Measurements from ENCODE around the gene PPP5C. TPM values are rescaled to one million over a fixed set of nuclear protein-coding genes. Genes with fewer than 3 reads are reported as not detected.

PPP5C gene
- total and polyA plus RNA-seq, 3 experiments from 2014 or later = 38.7 to 124 (median 124) TPM

GRCh38 chr19:46423188-46423587 lies 76.3 kb downstream of the PPP5C start:
- no peaks in the 10 kb centered on the region for H3K36me3 Mint-ChIP-seq
- Histone ChIP-seq H3K9me3 (ENCODE audit: low read length) (no peaks in the 10 kb centered on the region), H3K36me3 (ENCODE audit: insufficient read depth, low read length) (no peaks in the 10 kb centered on the region), H3K4me3 (ENCODE audit: low read length) (no peak overlapping the region), H3K27me3 (ENCODE audit: insufficient read depth, low read length, poor library complexity, severe bottlenecking) (peaks cover 19% of the 10 kb centered on the region), H3K4me1 (ENCODE audit: insufficient read depth, low read length) (peaks cover under 1% of the 10 kb centered on the region), H3K27ac (ENCODE audit: low read depth, low read length) (no peak overlapping the region)
- CTCF ChIA-PET = interaction anchor here (0.7 kb wide), 1 partner anchor 1320 kb away, joined by 3 read pairs; no protein-coding TSS in a partner anchor
- H3K27ac Mint-ChIP-seq = no peak overlapping the region
- POLR2A ChIA-PET = no interaction called here
- no peak for DNase-seq
- H3K4me3 Mint-ChIP-seq = no peak overlapping the region
- peaks cover 32 to 65% of the 10 kb centered on the region in 2 donors for H3K27me3 Mint-ChIP-seq
- H3K9me3 Mint-ChIP-seq = no peaks in the 10 kb centered on the region
- peaks cover 10 to 24% (median 16%) of the 10 kb centered on the region in 3 donors for H3K4me1 Mint-ChIP-seq

- H3K27ac Mint-ChIP-seq = no peak overlapping the region
- H3K27ac ChIP-seq (ENCODE audit: low read depth, low read length) = no peak overlapping the region
- DNase-seq = no peak
- no peak overlapping the region for H3K4me3 ChIP-seq (ENCODE audit: low read length)
- peaks cover 23% of the 10 kb centered on the region for H3K27me3 ChIP-seq (ENCODE audit: insufficient read depth, low read length, poor library complexity, severe bottlenecking)
- H3K36me3 ChIP-seq (ENCODE audit: insufficient read depth, low read length) = no peaks in the 10 kb centered on the region
- H3K27me3 Mint-ChIP-seq = peaks cover 42 to 74% of the 10 kb centered on the region in 2 donors
- H3K4me1 ChIP-seq (ENCODE audit: insufficient read depth, low read length) = peaks cover 12% of the 10 kb centered on the region
- H3K9me3 Mint-ChIP-seq = no peaks in the 10 kb centered on the region
- POLR2A ChIA-PET = no interaction called here
- peaks cover 21 to 36% (median 29%) of the 10 kb centered on the region in 3 donors for H3K4me1 Mint-ChIP-seq
- CTCF ChIA-PET = no interaction called here
- H3K4me3 Mint-ChIP-seq = peak overlapping the region in 4 of 7 donors; percentile 39 to 75 (median 59)
- H3K36me3 Mint-ChIP-seq = no peaks in the 10 kb centered on the region
- no peaks in the 10 kb centered on the region for H3K9me3 ChIP-seq (ENCODE audit: low read length)
Measured at GRCh38 chr19:46426035-46426505, 79.2 kb downstream of the PPP5C start.

- H3K9me3 ChIP-seq (ENCODE audit: low read length) = no peaks in the 10 kb centered on the region
- H3K36me3 Mint-ChIP-seq = no peaks in the 10 kb centered on the region
- peaks cover 44 to 75% of the 10 kb centered on the region in 2 donors for H3K27me3 Mint-ChIP-seq
- H3K27me3 ChIP-seq (ENCODE audit: insufficient read depth, low read length, poor library complexity, severe bottlenecking) = peaks cover 25% of the 10 kb centered on the region
- no peak overlapping the region for H3K4me3 ChIP-seq (ENCODE audit: low read length)
- H3K4me1 ChIP-seq (ENCODE audit: insufficient read depth, low read length) = peaks cover 12% of the 10 kb centered on the region
- peak in 2 of 5 donors; percentile 30 to 53 for DNase-seq
- H3K4me3 Mint-ChIP-seq = peak overlapping the region; percentile 5 to 75 (median 54)
- no peaks in the 10 kb centered on the region for H3K36me3 ChIP-seq (ENCODE audit: insufficient read depth, low read length)
- H3K27ac Mint-ChIP-seq = peak overlapping the region in 2 of 8 donors; percentile 20 to 56
- ChIA-PET POLR2A (no interaction called here), CTCF (interaction anchor here (1.4 kb wide), 1 partner anchor 30 kb away, joined by 3 read pairs; no protein-coding TSS in a partner anchor)
- H3K27ac ChIP-seq (ENCODE audit: low read depth, low read length) = no peak overlapping the region
- H3K4me1 Mint-ChIP-seq = peaks cover 21 to 36% (median 29%) of the 10 kb centered on the region in 3 donors
- no peaks in the 10 kb centered on the region for H3K9me3 Mint-ChIP-seq
Measured at GRCh38 chr19:46426506-46427162, 79.7 kb downstream of the PPP5C start.

DNA sequence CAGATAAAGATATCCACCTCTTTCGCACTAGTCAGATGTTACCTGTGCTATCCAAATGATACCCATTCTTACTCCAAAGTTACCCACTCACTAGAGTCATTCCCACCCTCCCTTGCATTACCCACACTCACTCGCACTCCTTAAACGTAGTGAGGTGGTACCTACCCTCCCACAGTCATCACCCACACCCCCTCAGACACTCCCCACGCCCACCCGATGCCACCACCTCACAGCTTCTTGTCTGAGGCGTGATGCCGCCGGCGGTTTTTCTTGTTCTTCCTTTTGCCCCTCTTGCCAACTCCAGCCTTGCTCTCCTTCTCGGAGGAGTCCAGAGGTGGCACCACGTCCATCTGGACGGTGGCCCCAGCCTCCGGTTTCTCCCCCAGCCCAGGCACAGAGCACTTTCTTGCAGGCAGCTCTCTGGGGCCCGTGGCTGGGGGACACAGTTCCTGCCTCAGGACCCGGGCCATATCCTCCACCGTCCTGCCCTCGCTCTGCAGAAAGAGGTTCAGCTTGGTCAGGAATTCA lies 80.7 kb downstream of the PPP5C start:
- no peaks in the 10 kb centered on the region for H3K9me3 ChIP-seq (ENCODE audit: low read length)
- H3K4me1 ChIP-seq (ENCODE audit: insufficient read depth, low read length) = peaks cover 12% of the 10 kb centered on the region
- ChIA-PET CTCF (interaction anchor here (1.4 kb wide), 1 partner anchor 31 kb away, joined by 3 read pairs; no protein-coding TSS in a partner anchor), POLR2A (no interaction called here)
- no peak for DNase-seq
- Mint-ChIP-seq H3K27ac (peak overlapping the region in 2 of 8 donors; percentile 5 to 48), H3K9me3 (no peaks in the 10 kb centered on the region), H3K4me3 (peak overlapping the region in 4 of 7 donors; percentile 40 to 88 (median 60)), H3K36me3 (no peaks in the 10 kb centered on the region), H3K4me1 (peaks cover 21 to 36% (median 29%) of the 10 kb centered on the region in 3 donors), H3K27me3 (peaks cover 46 to 77% of the 10 kb centered on the region in 2 donors)
- H3K4me3 ChIP-seq (ENCODE audit: low read length) = no peak overlapping the region
- no peak overlapping the region for H3K27ac ChIP-seq (ENCODE audit: low read depth, low read length)
- H3K27me3 ChIP-seq (ENCODE audit: insufficient read depth, low read length, poor library complexity, severe bottlenecking) = peaks cover 28% of the 10 kb centered on the region
- H3K36me3 ChIP-seq (ENCODE audit: insufficient read depth, low read length) = no peaks in the 10 kb centered on the region

- Histone ChIP-seq H3K4me3 (ENCODE audit: low read length) (peak within 1 kb of the TSS; percentile 47), H3K9me3 (ENCODE audit: low read length) (no peaks in the 10 kb centered on the region), H3K4me1 (ENCODE audit: insufficient read depth, low read length) (peaks cover 12% of the 10 kb centered on the region), H3K27me3 (ENCODE audit: insufficient read depth, low read length, poor library complexity, severe bottlenecking) (peaks cover 28% of the 10 kb centered on the region), H3K36me3 (ENCODE audit: insufficient read depth, low read length) (no peaks in the 10 kb centered on the region), H3K27ac (ENCODE audit: low read depth, low read length) (no peak within 1 kb of the TSS)
- peak; percentile 12 to 68 (median 27) for DNase-seq
- H3K9me3 Mint-ChIP-seq = no peaks in the 10 kb centered on the region
- H3K4me3 Mint-ChIP-seq = peak within 1 kb of the TSS; percentile 74 to 88 (median 77)
- POLR2A ChIA-PET = no interaction called here
- H3K27me3 Mint-ChIP-seq = peaks cover 44 to 72% of the 10 kb centered on the region in 2 donors
- peak within 1 kb of the TSS in 7 of 8 donors; percentile 8 to 88 (median 53) for H3K27ac Mint-ChIP-seq
- CTCF ChIA-PET = interaction anchor here (1.4 kb wide), 1 partner anchor 32 kb away, joined by 3 read pairs; no protein-coding TSS in a partner anchor
- H3K36me3 Mint-ChIP-seq = no peaks in the 10 kb centered on the region
- H3K4me1 Mint-ChIP-seq = peaks cover 21 to 36% (median 29%) of the 10 kb centered on the region in 3 donors
Measured at GRCh38 chr19:46428239-46429135, 81.6 kb downstream of the PPP5C start, which contains the start of gene PNMA8C. PNMA8C (minus strand) TSS chr19:46428936; CDS start chr19:46428359, 577 bp downstream.

- H3K9me3 Mint-ChIP-seq = peaks cover 0 to 1% (median 0%) of the 10 kb centered on the region in 5 donors
- Histone ChIP-seq H3K9me3 (ENCODE audit: low read length) (no peaks in the 10 kb centered on the region), H3K27me3 (ENCODE audit: insufficient read depth, low read length, poor library complexity, severe bottlenecking) (peaks cover 28% of the 10 kb centered on the region), H3K36me3 (ENCODE audit: insufficient read depth, low read length) (no peaks in the 10 kb centered on the region), H3K27ac (ENCODE audit: low read depth, low read length) (no peak overlapping the region), H3K4me1 (ENCODE audit: insufficient read depth, low read length) (peaks cover 12% of the 10 kb centered on the region), H3K4me3 (ENCODE audit: low read length) (no peak overlapping the region)
- peaks cover 51 to 72% of the 10 kb centered on the region in 2 donors for H3K27me3 Mint-ChIP-seq
- no peak overlapping the region for H3K27ac Mint-ChIP-seq
- ChIA-PET CTCF (no interaction called here), POLR2A (no interaction called here)
- peak overlapping the region in 3 of 7 donors; percentile 9 to 49 (median 41) for H3K4me3 Mint-ChIP-seq
- no peaks in the 10 kb centered on the region for H3K36me3 Mint-ChIP-seq
- peaks cover 21 to 36% (median 29%) of the 10 kb centered on the region in 3 donors for H3K4me1 Mint-ChIP-seq
- DNase-seq = no peak
Measured at GRCh38 chr19:46429999-46430398, 83.1 kb downstream of the PPP5C start.

GRCh38 chr19:46431824-46432223 lies 84.9 kb downstream of the PPP5C start:
- Mint-ChIP-seq H3K4me3 (no peak overlapping the region), H3K27ac (no peak overlapping the region), H3K27me3 (peaks cover 46 to 66% of the 10 kb centered on the region in 2 donors), H3K9me3 (peaks cover 0 to 1% (median 0%) of the 10 kb centered on the region in 5 donors), H3K4me1 (peaks cover 18 to 25% (median 24%) of the 10 kb centered on the region in 3 donors), H3K36me3 (no peaks in the 10 kb centered on the region)
- DNase-seq = no peak
- Histone ChIP-seq H3K4me3 (ENCODE audit: low read length) (no peak overlapping the region), H3K4me1 (ENCODE audit: insufficient read depth, low read length) (peaks cover 12% of the 10 kb centered on the region), H3K9me3 (ENCODE audit: low read length) (no peaks in the 10 kb centered on the region), H3K27ac (ENCODE audit: low read depth, low read length) (no peak overlapping the region), H3K36me3 (ENCODE audit: insufficient read depth, low read length) (no peaks in the 10 kb centered on the region), H3K27me3 (ENCODE audit: insufficient read depth, low read length, poor library complexity, severe bottlenecking) (peaks cover 21% of the 10 kb centered on the region)
- ChIA-PET POLR2A (no interaction called here), CTCF (no interaction called here)

All from CD8-positive, alpha-beta memory T cell (primary cell).